GM12891 (cell line): ENCODE measurements around the gene ACTR5. TPM values are rescaled to one million over a fixed set of nuclear protein-coding genes. Genes with fewer than 3 reads are reported as not detected.

Source experiments
- DNase-seq: peaks from one replicate; pipeline ENCODE4 v3.0.0; 2011; ENCODE audit warnings: low spot score; ENCODE audit not compliant: insufficient read length
- FAIRE-seq: peaks from 2 replicates; lab custom pipeline; 2011; peaks lifted over from hg19 to GRCh38; lab: Jason Lieb, UNC
- PAX5 ChIP-seq: IDR thresholded peaks from 2 replicates; pipeline ENCODE4 v1.6.1; 2011; ENCODE audit warnings: low read length, moderate library complexity, mild to moderate bottlenecking; ENCODE audit not compliant: insufficient read depth, severe bottlenecking
- POLR2A ChIP-seq: IDR thresholded peaks from 2 replicates; pipeline ENCODE4 v1.6.1; 2011; ENCODE audit warnings: low read depth, low read length, control low read depth
- POLR2AphosphoS5 ChIP-seq: IDR thresholded peaks from 2 replicates; pipeline ENCODE4 v1.6.1; 2011; ENCODE audit warnings: low read depth, low read length, control low read depth
- POU2F2 ChIP-seq: IDR thresholded peaks from 2 replicates; pipeline ENCODE4 v1.6.1; 2011; ENCODE audit warnings: low read depth, mild to moderate bottlenecking, control low read depth, low read length, moderate library complexity
- SPI1 ChIP-seq: IDR thresholded peaks from 2 replicates; pipeline ENCODE4 v1.6.1; 2011; ENCODE audit warnings: low read depth, low read length, control low read depth
- TAF1 ChIP-seq: IDR thresholded peaks from 2 replicates; pipeline ENCODE4 v1.6.1; 2011; ENCODE audit warnings: low read depth, low read length, control low read depth
- polyA plus RNA-seq: library from polyadenylated mRNA; unstranded; fragments of >200 nt; gene quantifications from one replicate; pipeline ENCODE4 v1.2.1, GENCODE V29; 2012; ENCODE audit warnings: low read depth, missing spikeins, inconsistent platforms; ENCODE audit not compliant: missing spikeins

Gene ACTR5
- polyA plus RNA-seq: 3.0 TPM

GRCh38 chr20:38748097-38748860 is at the start of gene ACTR5:
ACTR5 (plus strand) TSS chr20:38748460; CDS start chr20:38748479, 19 bp downstream.
- DNase-seq (peak; percentile 94), FAIRE-seq (peak; percentile 96)
- TF ChIP-seq POU2F2 (0 out of 2 replicates have a peak, but pooled peaks have one; percentile 6), PAX5 (peak; percentile 51), TAF1 (peak; percentile 59; the same call in 1 of the 2 replicates), SPI1 (no peak), POLR2AphosphoS5 (peak; percentile 49; the same call in 1 of the 2 replicates), POLR2A (peak; percentile 54; the same call in 1 of the 2 replicates)

DNA sequence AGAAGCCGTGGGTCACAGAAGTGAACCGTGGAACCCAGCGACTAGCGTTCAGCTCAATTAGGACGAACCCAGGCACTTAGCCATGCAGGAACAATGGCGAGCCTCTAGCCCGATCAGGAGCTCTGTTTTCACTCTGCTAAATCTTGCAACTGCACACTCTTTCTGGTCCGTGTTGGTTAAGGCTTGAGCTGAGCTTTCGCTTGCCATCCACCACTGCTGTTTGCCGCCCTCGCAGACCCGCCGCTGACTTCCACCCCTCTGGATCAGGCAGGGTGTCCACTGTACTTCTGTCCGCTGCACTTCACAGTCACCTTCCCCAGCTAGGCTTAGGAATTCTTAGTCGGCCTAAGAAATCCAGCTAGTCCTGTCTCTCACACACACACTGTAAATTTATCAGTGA is 49.7 kb upstream of the ACTR5 start:
- DNase-seq: no peak
- TF ChIP-seq POU2F2 (no peak), TAF1 (no peak), POLR2A (no peak), POLR2AphosphoS5 (no peak), SPI1 (no peak), PAX5 (no peak)
- FAIRE-seq: no peak

GRCh38 chr20:38700141-38700540 is 48.1 kb upstream of the ACTR5 start:
- no peak for TF ChIP-seq TAF1
- no peak for TF ChIP-seq POLR2A
- TF ChIP-seq POLR2AphosphoS5: no peak
- no peak for TF ChIP-seq PAX5
- TF ChIP-seq POU2F2: no peak
- no peak for TF ChIP-seq SPI1
- DNase-seq: no peak
- no peak for FAIRE-seq

DNA sequence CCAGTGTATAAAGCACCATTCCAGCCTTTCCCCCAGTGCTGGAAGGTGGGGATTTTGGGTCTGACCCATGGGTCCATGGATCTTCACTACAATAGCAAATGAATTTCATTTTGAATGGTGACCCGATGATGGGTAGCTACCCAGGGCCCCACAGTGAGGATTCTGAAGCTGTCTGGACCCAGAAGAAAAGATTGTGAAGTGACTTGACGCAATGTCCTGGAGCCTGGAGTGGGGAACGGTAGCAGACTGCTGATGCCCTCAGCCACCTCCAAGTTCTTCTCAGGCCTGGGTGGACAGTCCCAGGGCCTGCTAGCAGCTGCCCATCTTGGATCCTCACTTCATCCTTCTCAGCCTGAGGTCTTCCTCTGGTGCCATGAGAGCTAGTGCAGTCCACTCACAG is 47.3 kb upstream of the ACTR5 start:
- no peak for FAIRE-seq
- TF ChIP-seq POLR2A: no peak
- TF ChIP-seq TAF1: no peak
- TF ChIP-seq SPI1: no peak
- TF ChIP-seq PAX5: no peak
- no peak for DNase-seq

DNA sequence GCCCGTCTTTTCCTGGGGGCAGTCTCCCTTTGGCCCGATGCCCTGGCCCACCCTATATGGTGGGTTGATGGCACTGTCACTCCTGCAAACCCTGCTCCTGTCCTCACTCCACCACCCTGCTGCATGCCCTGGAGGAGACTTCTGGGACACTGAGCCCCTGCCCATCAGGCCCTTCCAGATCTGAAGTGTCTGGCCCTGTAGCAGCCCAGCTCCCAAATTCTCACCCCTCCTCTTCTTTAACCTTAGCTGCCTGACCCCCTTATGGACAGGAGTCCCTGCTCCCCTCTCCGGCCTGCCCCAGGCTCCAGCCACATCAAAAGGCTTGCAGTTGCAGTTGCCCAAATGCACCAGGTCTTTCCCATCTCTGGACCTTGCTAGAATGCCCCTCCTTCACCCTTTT is 44.7 kb upstream of the ACTR5 start:
- FAIRE-seq: no peak
- no peak for DNase-seq
- TF ChIP-seq POU2F2: no peak
- TF ChIP-seq PAX5: no peak
- TF ChIP-seq POLR2A: no peak
- no peak for TF ChIP-seq TAF1
- no peak for TF ChIP-seq SPI1
- no peak for TF ChIP-seq POLR2AphosphoS5

DNA sequence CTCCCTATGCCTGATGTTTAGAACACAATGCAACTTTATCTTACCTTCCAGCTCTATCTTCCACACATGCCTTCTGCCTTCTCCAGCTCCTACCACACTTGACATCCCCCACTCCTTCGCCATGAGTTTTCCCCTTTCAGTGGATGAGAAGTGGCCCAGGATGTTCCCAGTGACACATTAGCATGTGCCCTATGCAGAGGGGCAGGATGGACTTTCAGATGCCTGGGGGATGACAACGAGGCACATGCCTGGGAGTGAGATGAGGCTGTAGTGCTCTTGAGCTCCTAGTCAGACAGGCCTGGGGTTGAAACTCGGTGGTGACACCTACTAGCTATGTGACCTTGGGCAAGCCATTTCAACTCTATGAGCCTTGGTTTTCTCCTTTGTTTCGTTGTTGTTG is 44.1 kb upstream of the ACTR5 start:
- TF ChIP-seq POU2F2 (no peak), POLR2AphosphoS5 (no peak), POLR2A (no peak), PAX5 (no peak), SPI1 (no peak), TAF1 (no peak)
- FAIRE-seq (no peak), DNase-seq (no peak)

DNA sequence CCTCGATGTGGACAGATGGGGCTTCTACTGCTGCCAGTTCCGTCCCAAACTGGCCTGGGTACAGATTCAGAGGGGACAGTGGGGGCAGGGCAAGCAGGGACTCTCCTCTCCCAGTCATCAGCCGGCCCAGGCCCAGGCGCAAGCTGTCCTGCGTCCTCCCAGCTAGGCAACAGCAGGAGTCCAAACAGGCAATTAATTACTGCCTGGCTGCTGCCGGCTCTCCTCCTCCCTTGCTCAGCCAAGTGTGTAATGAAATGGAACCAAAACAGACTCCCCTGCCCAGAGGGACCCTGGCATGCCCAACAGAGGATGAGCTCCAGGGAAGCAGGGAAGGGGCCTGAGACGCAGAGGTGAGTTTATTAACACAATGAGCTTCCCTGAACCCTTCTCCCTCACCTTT is 41.8 kb upstream of the ACTR5 start:
- DNase-seq (no peak), FAIRE-seq (no peak)
- TF ChIP-seq POLR2AphosphoS5 (no peak), POU2F2 (no peak), TAF1 (no peak), SPI1 (no peak), PAX5 (no peak), POLR2A (no peak)

- FAIRE-seq: no peak
- DNase-seq: no peak
- TF ChIP-seq PAX5: no peak
- no peak for TF ChIP-seq POLR2AphosphoS5
- TF ChIP-seq TAF1: no peak
- TF ChIP-seq SPI1: no peak
- TF ChIP-seq POLR2A: no peak
- TF ChIP-seq POU2F2: no peak
Measured at GRCh38 chr20:38714308-38714707, 34.0 kb upstream of the ACTR5 start.

DNA sequence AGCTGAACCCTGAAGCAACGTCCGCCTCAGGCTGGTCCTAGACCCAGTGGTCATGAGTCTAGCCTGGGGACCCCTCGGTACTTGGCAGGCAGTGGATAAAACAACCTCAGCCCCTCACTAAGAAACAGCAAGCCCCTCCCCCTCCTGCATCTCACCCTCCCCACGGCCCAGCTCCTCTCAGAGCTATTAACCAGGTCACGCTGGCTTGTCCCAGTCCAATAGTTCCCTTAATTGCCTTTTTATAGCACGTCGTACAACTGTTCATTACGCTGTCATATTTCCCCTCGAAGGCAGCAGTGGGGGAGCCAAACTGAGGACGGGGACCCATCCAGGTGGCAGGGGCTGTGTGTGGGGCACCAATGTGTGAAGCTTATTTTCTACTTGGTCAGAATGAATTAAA is 32.6 kb upstream of the ACTR5 start:
- DNase-seq (no peak), FAIRE-seq (no peak)
- TF ChIP-seq PAX5 (no peak), POLR2A (no peak), SPI1 (no peak), POLR2AphosphoS5 (no peak), POU2F2 (no peak), TAF1 (no peak)

DNA sequence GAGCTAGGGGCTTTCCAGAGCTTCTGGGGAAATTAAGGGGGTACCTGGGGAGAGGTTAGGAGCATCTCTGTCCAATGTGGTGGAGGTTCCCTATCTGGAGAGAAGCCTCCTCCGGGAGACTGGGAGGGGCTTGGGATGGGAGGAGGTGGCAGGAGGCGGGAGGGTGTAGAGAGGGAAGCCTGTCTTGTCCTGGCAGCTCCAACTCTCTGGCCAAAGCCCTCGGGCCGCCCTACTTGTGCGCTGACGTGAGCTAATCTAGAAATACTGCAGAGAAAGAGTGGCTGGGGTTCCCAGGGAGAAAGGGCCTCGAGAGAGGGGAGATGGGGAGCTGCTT is 25.6 kb upstream of the ACTR5 start:
- DNase-seq (no peak), FAIRE-seq (no peak)
- TF ChIP-seq POU2F2 (no peak), PAX5 (no peak), TAF1 (no peak), POLR2AphosphoS5 (no peak), POLR2A (no peak), SPI1 (no peak)
